Nephron (organoid): ENCODE measurements around the gene A2ML1.
A peak's percentile ranks its signal among the peaks of the same experiment; 100 is the strongest.
"Not testable (repeated sequence)": the region's sequence is repeated elsewhere in the genome, so short reads cannot be mapped to it uniquely, and the experiment has no call there.

Source experiments
- H3K27ac Mint-ChIP-seq, 3 experiments: 2 replicates each; pipeline ENCODE4 v1.8.0; 2020; ENCODE audit warnings: mixed read lengths in 3 of 3, mild to moderate bottlenecking in 2 of 3, moderate library complexity in 1 of 3
- H3K27me3 Mint-ChIP-seq: 2 replicates; pipeline ENCODE4 v1.8.0; 2021; ENCODE audit warnings: low read depth, mild to moderate bottlenecking, moderate library complexity, mixed read lengths
- H3K36me3 Mint-ChIP-seq: 2 replicates; pipeline ENCODE4 v1.8.0; 2020; ENCODE audit warnings: low read depth, mixed read lengths
- H3K4me1 Mint-ChIP-seq: 2 replicates; pipeline ENCODE4 v1.8.0; 2020; ENCODE audit warnings: mixed read lengths
- H3K4me3 Mint-ChIP-seq, 3 experiments: 2 replicates each; pipeline ENCODE4 v1.8.0; 2020; ENCODE audit warnings: mild to moderate bottlenecking in 3 of 3, mixed read lengths in 3 of 3, moderate library complexity in 2 of 3
- H3K9me3 Mint-ChIP-seq: 2 replicates; pipeline ENCODE4 v1.8.0; 2020; ENCODE audit warnings: mixed read lengths
- TF ChIP-seq, protein P1 (sequence below), 3 experiments: fragments of 200-600 bp; sonication (generic); IDR thresholded peaks; one replicate each; pipeline ENCODE4 v1.5.0; 2021; ENCODE audit warnings: antibody characterized with exemption in 3 of 3; ENCODE audit not compliant: unreplicated experiment in 3 of 3

A2ML1 gene

GRCh38 chr12:8852119-8852518, 29.7 kb downstream of the A2ML1 start:
- Mint-ChIP-seq H3K4me3 (no peak overlapping the region), H3K4me1 (no peaks in the 10 kb centered on the region), H3K9me3 (no peaks in the 10 kb centered on the region), H3K27me3 (no peaks in the 10 kb centered on the region), H3K36me3 (no peaks in the 10 kb centered on the region), H3K27ac (no peak overlapping the region)
- TF ChIP-seq, protein P1, sequence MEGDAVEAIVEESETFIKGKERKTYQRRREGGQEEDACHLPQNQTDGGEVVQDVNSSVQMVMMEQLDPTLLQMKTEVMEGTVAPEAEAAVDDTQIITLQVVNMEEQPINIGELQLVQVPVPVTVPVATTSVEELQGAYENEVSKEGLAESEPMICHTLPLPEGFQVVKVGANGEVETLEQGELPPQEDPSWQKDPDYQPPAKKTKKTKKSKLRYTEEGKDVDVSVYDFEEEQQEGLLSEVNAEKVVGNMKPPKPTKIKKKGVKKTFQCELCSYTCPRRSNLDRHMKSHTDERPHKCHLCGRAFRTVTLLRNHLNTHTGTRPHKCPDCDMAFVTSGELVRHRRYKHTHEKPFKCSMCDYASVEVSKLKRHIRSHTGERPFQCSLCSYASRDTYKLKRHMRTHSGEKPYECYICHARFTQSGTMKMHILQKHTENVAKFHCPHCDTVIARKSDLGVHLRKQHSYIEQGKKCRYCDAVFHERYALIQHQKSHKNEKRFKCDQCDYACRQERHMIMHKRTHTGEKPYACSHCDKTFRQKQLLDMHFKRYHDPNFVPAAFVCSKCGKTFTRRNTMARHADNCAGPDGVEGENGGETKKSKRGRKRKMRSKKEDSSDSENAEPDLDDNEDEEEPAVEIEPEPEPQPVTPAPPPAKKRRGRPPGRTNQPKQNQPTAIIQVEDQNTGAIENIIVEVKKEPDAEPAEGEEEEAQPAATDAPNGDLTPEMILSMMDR (IDR thresholded peaks at IDR 0.05; ENCODE audit: unreplicated experiment in 3 of 3), result no peak

DNA sequence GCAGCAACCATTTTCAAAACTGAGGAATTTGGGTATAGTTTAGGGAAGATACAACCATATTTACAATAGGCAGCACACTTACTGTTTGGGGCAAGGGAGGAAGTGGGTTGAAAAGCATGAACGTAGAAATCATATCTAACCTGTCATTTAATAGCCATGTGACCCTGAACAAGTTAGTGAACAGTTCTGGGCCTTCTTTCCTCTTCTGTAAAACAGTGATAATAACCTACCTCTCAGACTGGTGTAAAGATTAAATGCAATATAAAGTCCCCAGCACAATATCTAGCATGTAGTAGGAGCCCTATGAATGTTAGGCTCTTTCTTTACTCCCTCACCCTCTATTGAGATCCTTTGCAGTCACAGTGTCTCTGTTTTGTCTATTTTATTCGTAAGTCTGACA, 33.5 kb downstream of the A2ML1 start:
- H3K4me3 Mint-ChIP-seq, result no peak overlapping the region
- H3K27ac Mint-ChIP-seq, result no peak overlapping the region
- H3K36me3 Mint-ChIP-seq, result no peaks in the 10 kb centered on the region
- H3K4me1 Mint-ChIP-seq, result no peaks in the 10 kb centered on the region
- H3K9me3 Mint-ChIP-seq, result no peaks in the 10 kb centered on the region
- H3K27me3 Mint-ChIP-seq, result peaks cover 3% of the 10 kb centered on the region
- TF ChIP-seq, protein P1 (IDR thresholded peaks at IDR 0.05; ENCODE audit: unreplicated experiment in 3 of 3), result no peak

GRCh38 chr12:8859448-8859847, 37.0 kb downstream of the A2ML1 start:
- H3K27me3 Mint-ChIP-seq, H3K4me1 Mint-ChIP-seq, H3K36me3 Mint-ChIP-seq, H3K4me3 Mint-ChIP-seq, H3K27ac Mint-ChIP-seq, H3K9me3 Mint-ChIP-seq: not testable (repeated sequence)

DNA sequence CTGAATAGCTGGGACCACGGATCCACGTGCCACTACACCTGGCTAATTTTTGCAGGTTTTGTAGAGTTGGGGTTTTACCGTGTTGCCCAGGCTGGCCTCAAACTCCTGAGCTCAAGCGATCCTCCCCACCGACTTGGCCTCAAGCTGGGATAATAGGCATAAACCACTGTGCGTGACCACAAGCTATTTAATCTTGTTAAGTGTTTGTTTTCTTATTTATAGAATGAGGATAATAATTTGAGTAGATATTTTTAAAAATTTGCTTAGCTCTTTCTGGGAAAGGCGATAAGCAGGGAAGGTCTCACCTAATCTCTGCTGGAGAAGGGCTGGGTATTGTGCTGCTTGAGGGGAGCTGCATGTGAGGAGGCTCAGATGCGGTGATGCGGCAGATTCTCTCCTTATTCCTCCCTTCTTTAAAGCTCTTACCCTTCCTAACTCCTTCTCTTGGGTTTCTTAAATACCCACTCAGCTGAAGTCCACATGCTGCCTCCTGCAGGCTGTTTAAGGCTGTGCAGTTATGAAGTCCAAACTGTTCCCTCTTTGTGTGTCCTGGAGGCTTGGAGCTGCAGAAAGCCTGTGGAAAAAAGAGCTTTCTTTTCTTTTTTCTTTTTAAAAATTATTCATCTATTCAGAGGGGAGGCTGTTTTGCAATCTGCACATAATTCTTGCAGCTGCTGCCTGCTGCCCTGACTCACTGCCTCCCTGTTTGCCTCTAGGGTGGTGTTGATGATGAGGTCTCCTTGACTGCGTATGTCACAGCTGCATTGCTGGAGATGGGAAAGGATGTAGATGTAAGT, 37.9 kb downstream of the A2ML1 start:
- Mint-ChIP-seq H3K9me3 (no peaks in the 10 kb centered on the region), H3K4me1 (no peaks in the 10 kb centered on the region), H3K27me3 (peaks cover 3% of the 10 kb centered on the region), H3K4me3 (no peak overlapping the region), H3K27ac (no peak overlapping the region), H3K36me3 (no peaks in the 10 kb centered on the region)
- TF ChIP-seq, protein P1 (IDR thresholded peaks at IDR 0.05; ENCODE audit: unreplicated experiment in 3 of 3), result peak; percentile 39 to 61 (median 59)

GRCh38 chr12:8866429-8866828, 44.0 kb downstream of the A2ML1 start:
- Mint-ChIP-seq H3K36me3 (no peaks in the 10 kb centered on the region), H3K27me3 (no peaks in the 10 kb centered on the region), H3K4me1 (no peaks in the 10 kb centered on the region), H3K4me3 (no peak overlapping the region), H3K27ac (no peak overlapping the region), H3K9me3 (no peaks in the 10 kb centered on the region)
- TF ChIP-seq, protein P1 (IDR thresholded peaks at IDR 0.05; ENCODE audit: unreplicated experiment in 3 of 3), result no peak

DNA sequence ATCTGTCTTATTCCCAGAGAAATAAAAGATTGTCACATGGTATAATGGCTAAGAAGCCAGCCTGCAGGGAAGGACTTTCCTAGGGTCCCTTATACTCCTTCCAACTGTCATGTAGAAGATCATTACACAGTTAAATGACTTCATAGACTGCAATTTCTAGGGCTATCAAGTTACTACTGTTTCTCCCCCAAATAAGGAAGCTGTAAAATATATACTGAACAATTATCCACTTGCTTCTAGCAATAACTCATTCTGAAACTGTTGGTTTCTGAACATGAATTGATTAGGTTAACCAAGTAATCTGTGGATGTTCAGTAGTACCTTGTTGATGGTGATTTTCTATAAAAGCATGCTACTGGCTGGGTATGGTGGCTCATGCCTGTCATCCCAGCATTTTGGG, 44.6 kb downstream of the A2ML1 start:
- Mint-ChIP-seq H3K27me3 (no peaks in the 10 kb centered on the region), H3K9me3 (no peaks in the 10 kb centered on the region), H3K36me3 (no peaks in the 10 kb centered on the region), H3K27ac (no peak overlapping the region), H3K4me1 (no peaks in the 10 kb centered on the region), H3K4me3 (no peak overlapping the region)
- TF ChIP-seq, protein P1 (IDR thresholded peaks at IDR 0.05; ENCODE audit: unreplicated experiment in 3 of 3), result no peak
